ENCODE results near the gene GUCY2C. TPM values are rescaled to one million over a fixed set of nuclear protein-coding genes. Genes with fewer than 3 reads are reported as not detected.

The GUCY2C gene
- total and polyA plus RNA-seq, 9 donors = 0.36 TPM; not detected in 8

DNA sequence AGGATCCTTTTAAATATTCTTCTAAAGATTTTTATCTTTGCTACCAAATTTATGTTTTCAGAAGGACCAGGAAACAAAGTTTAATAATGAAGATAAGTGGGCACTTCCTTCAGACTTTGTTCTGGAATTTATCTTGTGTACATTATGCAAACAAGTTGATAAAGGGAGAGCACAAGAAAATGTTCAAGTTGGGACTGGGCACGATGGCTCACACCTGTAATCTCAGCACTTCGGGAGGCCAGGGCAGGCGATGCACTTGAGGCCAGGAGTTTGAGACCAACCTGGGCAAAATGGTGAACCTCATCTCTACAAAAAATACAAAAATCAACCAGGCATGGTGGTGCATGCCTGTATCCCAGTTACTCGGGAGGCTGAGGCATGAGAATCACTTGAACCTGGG lies 133.4 kb downstream of the GUCY2C start:
- no peak for DNase-seq
- Histone ChIP-seq H3K27ac (no peak overlapping the region), H3K4me1 (ENCODE audit: insufficient read depth) (peaks cover 4% of the 10 kb centered on the region), H3K36me3 (no peaks in the 10 kb centered on the region), H3K9me3 (no peaks in the 10 kb centered on the region), H3K27me3 (no peaks in the 10 kb centered on the region), H3K4me3 (no peak overlapping the region)
- intact Hi-C loops (cut with DNase I) = no loop called here
- WGBS, 3 donors = 63 to 75% (median 64%) methylated on average over 4 of the region's 4 CpGs
- TF ChIP-seq EP300 (IDR thresholded peaks at IDR 0.05) (no peak), POLR2A (IDR thresholded peaks at IDR 0.05) (no peak)
- TF ChIP-seq, protein P1, sequence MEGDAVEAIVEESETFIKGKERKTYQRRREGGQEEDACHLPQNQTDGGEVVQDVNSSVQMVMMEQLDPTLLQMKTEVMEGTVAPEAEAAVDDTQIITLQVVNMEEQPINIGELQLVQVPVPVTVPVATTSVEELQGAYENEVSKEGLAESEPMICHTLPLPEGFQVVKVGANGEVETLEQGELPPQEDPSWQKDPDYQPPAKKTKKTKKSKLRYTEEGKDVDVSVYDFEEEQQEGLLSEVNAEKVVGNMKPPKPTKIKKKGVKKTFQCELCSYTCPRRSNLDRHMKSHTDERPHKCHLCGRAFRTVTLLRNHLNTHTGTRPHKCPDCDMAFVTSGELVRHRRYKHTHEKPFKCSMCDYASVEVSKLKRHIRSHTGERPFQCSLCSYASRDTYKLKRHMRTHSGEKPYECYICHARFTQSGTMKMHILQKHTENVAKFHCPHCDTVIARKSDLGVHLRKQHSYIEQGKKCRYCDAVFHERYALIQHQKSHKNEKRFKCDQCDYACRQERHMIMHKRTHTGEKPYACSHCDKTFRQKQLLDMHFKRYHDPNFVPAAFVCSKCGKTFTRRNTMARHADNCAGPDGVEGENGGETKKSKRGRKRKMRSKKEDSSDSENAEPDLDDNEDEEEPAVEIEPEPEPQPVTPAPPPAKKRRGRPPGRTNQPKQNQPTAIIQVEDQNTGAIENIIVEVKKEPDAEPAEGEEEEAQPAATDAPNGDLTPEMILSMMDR (IDR thresholded peaks at IDR 0.05) = no peak

Other genes starting within 250 kb of the GUCY2C start
- 10 to 100 TPM in 1 of 7 donors, 1 to 10 TPM in 6; 1.1 to 12.9 (median 4.6) TPM for gene PLBD1, start 128.7 kb downstream of the GUCY2C start, total RNA-seq
- gene PLBD1, start 128.7 kb downstream of the GUCY2C start, polyA plus RNA-seq = 10 to 100 TPM in 1 of 2 donors, 1 to 10 TPM in 1; 3.5 to 54.0 TPM
- gene WBP11, start 106.9 kb upstream of the GUCY2C start, total RNA-seq = 10 to 100 TPM; 12.9 to 68.2 (median 50.5) TPM
- gene WBP11, start 106.9 kb upstream of the GUCY2C start, polyA plus RNA-seq = 10 to 100 TPM; 21.1 to 84.1 TPM
- 1 to 10 TPM in 3 of 7 donors, under 1 TPM in 4; 0.60 to 1.2 (median 0.82) TPM for gene C12orf60, start 107.1 kb upstream of the GUCY2C start, total RNA-seq
- 1 to 10 TPM in 1 of 2 donors, under 1 TPM in 1; 0.50 to 1.9 TPM for gene C12orf60, start 107.1 kb upstream of the GUCY2C start, polyA plus RNA-seq
- gene SMCO3, start 117.6 kb upstream of the GUCY2C start, total RNA-seq = under 1 TPM in 1 of 7 donors, not detected in 6; 0.15 TPM
- gene SMCO3, start 117.6 kb upstream of the GUCY2C start, polyA plus RNA-seq = under 1 TPM; 0.04 to 0.30 TPM
- 1 to 10 TPM in 2 of 7 donors, under 1 TPM in 5; 0.05 to 3.3 (median 0.41) TPM for gene ART4, start 146.9 kb upstream of the GUCY2C start, total RNA-seq
- 1 to 10 TPM in 1 of 2 donors, under 1 TPM in 1; 0.69 to 5.6 TPM for gene ART4, start 146.9 kb upstream of the GUCY2C start, polyA plus RNA-seq
- gene MGP, start 189.3 kb upstream of the GUCY2C start, total RNA-seq = 1,000 to 10,000 TPM in 1 of 7 donors, 100 to 1,000 TPM in 6; 109 to 1,029 (median 431) TPM
- 1,000 to 10,000 TPM in 1 of 2 donors, 100 to 1,000 TPM in 1; 259 to 2,243 TPM for gene MGP, start 189.3 kb upstream of the GUCY2C start, polyA plus RNA-seq
- 10 to 100 TPM in 1 of 7 donors, 1 to 10 TPM in 4, under 1 TPM in 1, not detected in 1; 0.35 to 83.8 (median 1.9) TPM for gene ERP27, start 241.9 kb upstream of the GUCY2C start, total RNA-seq
- 1 to 10 TPM in 1 of 2 donors, under 1 TPM in 1; 0.64 to 2.0 TPM for gene ERP27, start 241.9 kb upstream of the GUCY2C start, polyA plus RNA-seq

Measured in ovary (tissue), 9 donors.